Germinal center (tissue), 1 donor: Measurements from ENCODE around the gene TMEM207.
"Not testable (repeated sequence)": the region's sequence is repeated elsewhere in the genome, so short reads cannot be mapped to it uniquely, and the experiment has no call there.

Source experiments
- DNase-seq: peaks from one replicate; pipeline ENCODE4 v3.0.0; 2012; ENCODE audit warnings: mixed read lengths, low spot score

TMEM207 gene

DNA sequence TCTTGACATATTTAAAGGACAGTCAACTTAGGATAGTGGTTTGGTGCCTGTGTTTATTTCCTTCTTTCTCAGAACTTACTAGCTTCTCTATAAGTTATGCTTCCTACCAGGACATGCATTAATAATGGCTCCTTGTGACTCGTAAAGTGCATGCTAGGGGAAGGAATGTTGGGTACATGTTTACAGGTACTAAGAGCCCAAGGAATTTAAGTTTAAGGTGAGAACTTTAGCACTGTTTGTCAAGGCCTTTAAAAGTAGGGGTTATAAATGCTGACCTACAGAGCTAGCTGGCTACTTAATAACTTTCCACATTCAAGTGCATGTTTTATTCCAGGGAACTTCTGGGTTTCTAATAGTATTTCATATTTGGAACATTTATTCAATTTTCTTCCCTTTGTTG lies at the start of gene TMEM207:
Gene TMEM207, minus strand, starts transcription at position 101 of the 400 bp plus-strand sequence. Its CDS starts 92 bp downstream, at position 9.
- no peak for DNase-seq

DNA sequence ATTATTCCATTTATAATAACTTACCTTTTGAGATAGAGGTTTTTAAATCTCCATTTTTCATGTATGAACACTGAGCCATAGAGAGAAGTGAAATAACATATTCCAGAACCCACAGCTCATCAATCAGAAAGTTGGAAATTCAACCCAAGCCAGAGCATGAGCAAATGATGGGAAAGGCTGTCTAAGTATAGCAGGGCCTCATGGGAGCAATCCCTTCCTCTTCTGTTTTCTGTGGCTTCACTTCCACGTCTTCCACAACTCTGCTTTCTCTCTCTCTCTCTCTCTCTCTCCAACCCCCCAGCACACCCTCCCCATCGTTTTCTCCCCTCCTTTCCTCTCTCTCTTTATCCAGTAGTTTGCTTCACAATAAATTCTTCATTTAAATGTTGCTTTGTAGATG lies 49.4 kb upstream of the TMEM207 start:
- DNase-seq, result no peak

DNA sequence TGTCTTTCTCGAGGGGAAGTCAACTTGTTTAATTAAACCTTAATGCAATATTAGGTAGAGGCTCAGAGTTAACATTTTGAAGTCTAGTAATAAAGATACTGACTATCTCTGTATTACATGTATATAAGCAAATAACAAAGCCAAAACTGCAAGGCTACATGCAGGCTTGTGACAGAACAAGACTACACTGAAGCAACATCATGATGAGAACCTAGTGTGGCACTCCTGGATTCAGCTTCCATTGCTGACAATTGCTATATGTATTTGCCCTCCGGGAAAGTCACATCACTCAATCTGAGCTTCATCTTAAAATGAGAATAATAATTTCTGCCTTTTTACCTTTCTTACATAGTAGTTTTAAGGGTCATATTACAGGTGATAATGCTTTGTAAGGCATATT lies 48.6 kb upstream of the TMEM207 start:
- no peak for DNase-seq

DNA sequence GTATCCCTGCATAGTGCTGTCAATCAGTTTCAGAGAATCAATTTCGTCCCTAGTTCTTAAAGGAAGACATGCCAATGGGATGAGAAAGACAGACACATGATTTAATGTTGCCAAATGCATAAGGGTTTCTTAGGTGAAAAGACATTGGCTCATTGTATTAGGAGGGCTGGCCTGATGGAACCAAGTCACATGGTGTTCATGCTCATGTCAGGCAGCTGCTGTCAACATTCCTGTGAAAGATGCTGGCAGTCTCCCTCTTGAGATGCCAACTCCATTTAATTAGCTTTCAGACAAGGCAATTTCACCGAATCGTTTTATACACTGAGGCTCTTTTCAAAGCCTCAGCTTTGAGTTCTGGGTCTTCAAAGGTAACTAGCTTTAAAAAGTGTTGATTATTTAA lies 48.1 kb upstream of the TMEM207 start:
- DNase-seq, result no peak

DNA sequence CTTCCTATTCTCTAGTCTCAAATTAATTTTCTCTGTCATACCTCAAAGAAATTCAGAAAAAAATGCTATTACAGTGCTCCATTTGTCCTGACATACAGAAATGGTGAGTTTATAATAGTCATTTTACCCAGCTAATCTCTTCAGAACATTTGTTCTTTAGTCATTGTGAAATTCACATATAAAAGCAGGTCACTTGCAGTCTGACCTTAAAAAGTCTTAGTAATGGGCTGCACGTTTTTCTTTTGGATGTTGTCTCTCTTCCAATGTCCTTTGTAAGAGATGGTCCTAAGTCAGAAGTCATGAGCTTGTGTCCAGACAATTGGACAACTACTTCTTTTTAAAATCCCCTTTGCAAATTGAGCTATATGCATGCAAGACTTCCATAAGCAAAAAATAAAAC lies 47.2 kb upstream of the TMEM207 start:
- DNase-seq, result no peak

DNA sequence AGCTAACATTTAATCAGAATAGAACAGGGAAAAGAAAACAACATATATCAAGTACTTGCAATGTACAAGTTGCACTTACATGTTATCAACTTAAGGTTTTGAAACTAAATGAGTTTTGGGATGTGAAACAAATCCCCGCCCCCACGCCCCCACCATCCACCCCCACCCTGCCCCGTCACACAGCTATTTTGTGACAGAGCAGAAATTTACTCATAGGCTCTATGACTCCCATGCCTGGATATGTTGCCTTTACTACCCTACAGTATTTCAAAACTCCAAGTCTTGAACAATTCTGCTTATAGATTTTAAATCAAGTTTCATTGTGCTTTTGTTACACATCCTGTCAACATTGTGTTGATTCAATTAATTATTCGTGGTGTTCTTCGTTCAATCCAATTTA lies 46.1 kb upstream of the TMEM207 start:
- DNase-seq, result no peak

DNA sequence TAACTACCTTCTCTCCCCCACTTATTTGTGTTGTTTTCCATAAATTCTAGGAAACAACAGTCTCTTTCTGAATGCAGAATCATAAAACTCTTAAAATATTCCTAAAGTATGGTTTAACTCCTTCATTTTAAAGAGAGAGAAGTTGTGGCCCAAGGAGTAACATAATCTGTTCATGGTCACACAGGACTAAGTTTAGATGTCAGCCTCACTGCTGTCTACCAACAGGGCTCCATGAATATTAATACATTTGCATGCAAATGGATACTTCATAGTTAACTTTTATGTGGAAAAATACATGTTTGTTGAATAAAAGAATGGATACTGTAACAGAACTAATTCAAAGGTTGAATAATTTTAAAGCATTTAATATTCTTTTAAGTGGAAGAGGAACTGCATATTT lies 45.7 kb upstream of the TMEM207 start:
- no peak for DNase-seq

DNA sequence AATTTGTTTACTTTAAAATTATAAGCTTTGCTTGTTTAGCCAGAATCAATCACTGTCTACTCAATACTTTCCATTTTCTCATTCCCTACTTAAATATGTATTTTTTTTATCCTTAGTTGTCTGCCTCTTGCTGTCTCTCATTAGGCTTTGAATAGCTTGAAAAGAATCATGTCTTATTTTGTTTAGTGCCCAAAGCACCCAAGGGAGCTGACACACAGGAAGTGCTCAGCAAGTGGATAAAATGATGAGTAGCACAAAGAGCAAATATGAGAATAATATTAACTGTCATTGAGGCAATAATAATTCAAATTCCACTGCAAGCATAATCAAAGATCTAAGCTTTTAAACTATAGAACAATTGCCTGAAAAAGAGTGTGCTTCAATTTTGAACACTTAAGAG lies 45.2 kb upstream of the TMEM207 start:
- no peak for DNase-seq

DNA sequence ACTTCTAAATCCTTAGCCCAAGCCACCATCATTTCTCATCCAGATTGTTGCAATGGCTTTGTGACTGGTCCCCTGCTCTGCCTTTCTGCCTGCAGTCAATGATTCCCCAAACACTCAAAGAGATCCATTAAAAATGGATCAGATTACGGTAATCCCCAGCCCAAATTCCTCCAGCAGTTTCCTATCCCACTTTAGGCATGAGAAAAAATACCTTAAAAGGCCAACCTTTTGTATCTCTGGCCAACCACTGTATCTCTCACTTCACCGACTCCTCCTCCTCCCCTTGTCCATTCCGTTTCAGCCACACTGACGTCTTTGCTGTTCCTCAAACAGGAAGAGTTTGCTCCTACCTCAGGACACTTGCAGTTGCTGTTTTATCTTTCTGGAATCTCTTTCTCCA lies 43.3 kb upstream of the TMEM207 start:
- no peak for DNase-seq

DNA sequence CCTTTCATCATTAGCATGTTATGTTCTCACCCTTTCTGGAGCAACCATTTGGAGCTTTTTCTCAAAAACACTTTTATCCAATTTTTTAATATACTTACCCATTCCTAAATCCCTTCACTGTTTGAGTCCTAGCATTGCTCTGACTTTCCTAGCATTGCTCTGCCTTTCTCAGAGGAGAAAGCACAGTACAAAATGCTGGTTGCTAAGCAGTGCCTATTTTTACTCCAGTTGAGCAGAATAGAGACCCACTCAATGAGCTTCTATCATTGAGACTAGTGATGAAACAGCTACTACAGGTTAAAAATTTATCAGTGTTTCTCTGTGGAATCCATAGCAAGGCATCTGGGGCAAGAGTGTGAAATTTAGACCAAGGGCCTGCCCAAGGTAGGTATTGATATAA lies 42.4 kb upstream of the TMEM207 start:
- no peak for DNase-seq

DNA sequence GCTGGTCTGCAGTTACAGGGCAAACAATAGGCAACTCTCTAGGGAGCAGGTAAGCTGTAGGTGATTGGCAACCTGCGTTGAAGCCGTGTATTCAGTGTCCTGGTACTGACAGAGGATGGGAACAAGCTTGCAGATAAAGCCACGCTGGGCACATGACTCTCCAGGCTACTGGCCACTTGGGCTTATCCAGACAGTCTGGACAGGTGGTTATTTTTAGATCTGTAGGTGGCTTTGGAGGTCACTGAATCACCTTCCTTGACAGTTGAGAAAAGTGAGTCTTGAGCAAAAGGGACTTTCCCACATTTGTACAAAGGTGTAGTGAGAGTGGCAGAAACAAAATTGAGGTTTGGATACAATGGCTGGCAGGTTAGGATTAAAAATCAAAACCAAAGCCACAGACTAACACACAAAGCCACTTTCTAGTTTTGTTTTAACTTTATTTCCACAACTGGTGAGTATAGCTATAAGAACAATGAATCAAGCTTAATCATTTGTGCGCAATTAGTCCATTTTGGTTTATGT lies 41.9 kb upstream of the TMEM207 start:
- no peak for DNase-seq

DNA sequence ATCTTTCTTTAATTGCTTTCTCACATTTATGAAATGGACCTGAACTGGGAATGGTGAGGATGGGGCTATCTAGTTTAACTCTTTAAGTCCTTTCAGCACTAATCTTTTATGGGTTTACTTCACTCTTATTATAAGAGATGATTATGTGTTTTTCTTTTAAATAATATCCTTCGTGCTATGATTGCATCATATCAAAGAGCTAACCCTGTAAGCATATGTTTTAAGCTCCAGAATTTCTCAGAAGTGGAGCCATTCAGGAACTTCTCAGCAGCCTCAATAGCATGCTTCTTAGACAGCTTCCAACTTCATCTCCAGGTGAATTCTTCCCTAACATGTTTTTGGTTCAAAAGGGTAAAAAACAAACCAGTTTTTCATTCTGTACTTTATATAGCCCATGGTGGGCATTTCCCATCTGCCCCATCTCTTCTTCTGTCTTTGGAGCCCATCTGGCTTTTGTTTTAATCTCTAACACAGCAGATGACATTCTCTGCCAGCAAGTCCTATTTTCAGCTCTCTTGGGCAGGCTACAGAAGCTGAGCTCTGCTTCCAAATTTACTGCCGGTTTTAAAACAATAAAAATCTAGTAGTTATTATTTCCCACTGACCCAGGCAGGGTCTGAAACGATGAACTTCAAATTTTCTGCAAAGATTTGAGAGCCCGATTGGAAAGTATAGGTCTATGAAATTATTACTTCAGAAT lies 37.4 kb upstream of the TMEM207 start:
- no peak for DNase-seq

DNA sequence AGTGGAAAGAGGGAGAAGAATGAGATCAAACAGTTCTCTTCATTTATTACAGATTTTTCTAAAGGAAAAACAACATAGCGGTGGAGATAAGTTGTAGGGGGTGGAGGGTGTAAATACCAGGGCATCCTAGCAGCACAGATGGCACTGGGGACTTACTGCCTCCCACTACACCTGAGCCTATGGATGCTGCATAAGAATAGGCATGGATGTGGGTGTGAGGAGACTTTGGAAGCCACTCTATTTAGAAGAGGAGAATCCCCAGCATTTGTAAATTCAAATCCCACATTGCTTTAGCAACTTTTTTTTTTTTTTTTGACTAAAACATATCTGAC lies 36.8 kb upstream of the TMEM207 start:
- no peak for DNase-seq

DNA sequence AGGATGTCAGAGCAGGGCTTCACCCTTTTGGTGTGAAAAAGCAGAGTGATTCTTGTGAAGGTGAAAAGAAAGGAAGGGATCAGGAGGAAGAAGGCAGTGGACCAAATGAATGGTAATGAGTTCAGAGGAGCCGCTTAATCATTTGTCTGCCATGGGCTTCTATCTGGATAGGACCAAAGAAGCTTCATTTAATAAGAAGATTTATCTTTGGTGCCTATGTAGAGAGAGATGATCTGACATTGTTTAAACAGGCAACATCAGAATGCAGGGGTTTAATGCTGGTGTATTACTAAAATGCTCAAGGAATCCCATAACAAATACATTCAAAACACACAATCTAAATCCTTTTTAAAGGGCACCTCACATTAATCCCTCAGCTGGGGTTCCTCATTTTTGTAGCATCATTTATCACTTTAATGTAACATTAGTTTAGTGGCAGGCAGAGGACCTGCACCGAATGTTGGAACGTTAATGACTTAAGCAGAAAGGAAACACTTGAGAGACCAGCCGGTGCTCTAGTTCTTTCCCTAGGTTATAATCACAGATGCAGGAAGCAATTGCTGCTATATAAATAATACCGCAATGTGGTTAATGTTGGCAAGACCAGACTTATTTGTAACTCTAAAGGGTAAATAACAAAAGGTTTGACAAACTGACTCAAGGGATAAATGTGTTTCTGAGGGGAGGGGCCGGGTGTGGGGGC lies 36.3 kb upstream of the TMEM207 start:
- DNase-seq, result no peak

DNA sequence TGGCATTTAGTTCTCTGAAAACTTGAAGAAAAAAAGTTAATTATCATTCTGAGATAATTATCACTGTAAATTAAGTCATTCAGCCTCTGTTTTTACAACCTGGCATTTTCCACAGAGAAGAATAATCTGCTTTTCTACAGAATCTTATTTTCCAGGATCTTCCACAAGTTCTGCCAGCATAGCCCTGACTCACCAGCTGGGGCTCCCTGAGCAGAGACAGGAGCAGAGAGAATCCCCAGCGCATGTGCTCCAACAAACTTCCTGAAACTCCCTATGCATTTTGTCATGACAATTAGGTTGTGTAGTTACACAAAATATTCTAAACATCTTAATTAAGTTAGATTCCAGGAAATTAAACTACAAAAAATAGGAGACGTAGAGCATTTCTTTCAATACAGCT lies 32.1 kb upstream of the TMEM207 start:
- no peak for DNase-seq

DNA sequence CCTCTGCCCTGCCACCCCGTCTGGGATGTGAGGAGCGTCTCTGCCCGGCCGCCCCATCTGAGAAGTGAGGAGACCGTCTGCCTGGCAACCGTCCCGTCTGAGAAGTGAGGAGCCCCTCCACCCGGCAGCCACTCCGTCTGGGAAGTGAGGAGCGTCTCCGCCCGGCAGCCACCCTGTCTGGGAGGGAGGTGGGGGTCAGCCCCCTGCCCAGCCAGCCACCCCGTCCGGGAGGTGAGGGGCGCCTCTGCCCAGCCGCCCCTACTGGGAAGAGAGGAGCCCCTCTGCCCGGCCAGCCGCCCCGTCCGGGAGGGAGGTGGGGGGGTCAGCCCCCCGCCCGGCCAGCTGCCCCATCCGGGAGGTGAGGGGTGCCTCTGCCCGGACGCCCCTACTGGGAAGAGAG lies 23.6 kb upstream of the TMEM207 start:
- DNase-seq, result not testable (repeated sequence)

DNA sequence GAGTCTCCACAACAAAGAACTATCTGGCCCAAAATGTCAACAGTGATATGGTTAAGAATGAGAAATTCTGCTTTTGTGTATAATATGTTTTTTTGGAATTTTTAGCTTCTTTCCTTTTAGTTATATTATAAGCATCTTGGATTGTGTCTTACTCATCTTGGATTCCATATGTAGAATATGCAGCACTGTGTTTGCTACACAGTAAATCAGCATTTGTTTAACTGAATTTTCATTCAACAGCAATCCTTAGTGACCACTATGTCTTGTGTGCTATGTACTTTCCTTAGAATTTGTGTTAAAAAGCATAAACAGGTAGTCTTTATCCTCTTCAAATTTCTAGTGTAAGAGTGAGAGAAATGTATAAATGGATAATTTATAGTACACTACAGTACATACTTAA lies 18.2 kb upstream of the TMEM207 start:
- DNase-seq, result no peak

DNA sequence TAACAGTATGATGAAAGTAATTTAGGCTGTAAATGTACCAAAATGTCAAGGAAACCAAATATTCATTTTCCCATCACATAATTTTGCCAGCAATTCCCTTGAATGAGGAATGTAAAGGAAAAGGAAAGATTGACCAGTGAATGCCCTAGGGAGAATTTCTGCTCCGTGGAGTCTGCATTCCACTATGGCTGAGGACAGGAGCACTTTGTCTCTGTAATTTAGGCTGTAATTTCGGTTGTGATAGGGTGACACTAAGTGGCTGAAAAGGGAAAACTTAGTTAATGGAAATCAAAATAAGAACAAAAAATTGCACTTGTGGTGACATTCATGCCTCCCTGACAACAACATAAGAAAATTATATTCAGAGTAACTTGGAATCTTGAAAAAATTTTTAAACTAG lies 8.3 kb upstream of the TMEM207 start:
- no peak for DNase-seq

DNA sequence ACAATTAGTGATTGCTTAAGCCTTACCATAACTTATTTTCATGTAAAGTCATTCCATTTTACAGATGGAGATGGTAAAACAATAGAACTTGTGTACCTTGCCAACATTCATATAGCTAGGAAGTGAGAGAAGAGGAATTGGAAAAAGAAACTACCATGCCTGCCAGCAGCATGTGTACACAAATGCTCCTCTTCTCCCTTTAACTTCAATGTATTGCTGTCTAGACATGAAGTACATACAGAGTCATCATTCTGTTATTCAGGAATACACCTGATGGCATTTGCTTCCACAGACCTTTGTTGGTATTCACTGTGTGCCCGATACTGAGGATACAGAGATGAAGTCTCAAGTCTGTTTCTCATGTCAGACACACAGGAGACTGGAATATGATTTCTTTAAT lies 7.1 kb upstream of the TMEM207 start:
- DNase-seq, result no peak

DNA sequence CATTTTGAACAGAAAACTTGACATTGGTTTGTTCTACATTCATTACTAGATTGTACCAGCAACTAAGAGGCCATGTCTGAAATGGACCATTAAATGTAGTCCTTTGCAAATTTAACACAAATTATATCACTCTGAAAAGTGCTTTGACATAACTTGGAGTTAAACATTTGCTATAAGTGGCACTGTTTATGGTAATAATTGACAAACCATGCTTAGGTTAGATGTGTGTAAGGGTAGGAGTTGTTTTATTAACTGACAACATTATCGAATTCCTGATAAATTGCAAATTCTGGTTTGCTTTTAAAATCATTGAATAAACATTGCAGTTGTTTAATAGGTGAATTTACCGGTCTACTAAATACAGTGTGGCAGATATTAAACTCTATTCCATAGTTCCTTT lies 6.1 kb upstream of the TMEM207 start:
- no peak for DNase-seq

DNA sequence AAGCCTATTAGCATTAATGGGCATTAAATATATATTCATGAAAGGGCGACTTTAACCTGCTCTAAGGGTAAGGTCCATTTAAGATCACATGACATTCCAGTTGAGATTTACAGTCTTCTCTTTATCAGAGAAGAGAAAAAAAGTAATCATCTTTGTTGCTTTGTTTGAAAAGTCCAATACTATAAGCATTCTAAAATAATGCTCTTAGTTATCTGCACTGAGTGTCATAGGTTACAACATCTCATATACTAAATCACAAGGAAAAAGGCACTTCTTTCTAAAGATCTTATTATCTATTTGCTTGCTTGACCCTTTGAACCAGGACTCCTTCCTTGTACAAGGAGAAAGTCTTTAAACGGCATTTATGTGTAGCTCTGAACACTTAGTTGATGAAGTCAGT lies 1.4 kb downstream of the TMEM207 start:
- DNase-seq, result no peak

DNA sequence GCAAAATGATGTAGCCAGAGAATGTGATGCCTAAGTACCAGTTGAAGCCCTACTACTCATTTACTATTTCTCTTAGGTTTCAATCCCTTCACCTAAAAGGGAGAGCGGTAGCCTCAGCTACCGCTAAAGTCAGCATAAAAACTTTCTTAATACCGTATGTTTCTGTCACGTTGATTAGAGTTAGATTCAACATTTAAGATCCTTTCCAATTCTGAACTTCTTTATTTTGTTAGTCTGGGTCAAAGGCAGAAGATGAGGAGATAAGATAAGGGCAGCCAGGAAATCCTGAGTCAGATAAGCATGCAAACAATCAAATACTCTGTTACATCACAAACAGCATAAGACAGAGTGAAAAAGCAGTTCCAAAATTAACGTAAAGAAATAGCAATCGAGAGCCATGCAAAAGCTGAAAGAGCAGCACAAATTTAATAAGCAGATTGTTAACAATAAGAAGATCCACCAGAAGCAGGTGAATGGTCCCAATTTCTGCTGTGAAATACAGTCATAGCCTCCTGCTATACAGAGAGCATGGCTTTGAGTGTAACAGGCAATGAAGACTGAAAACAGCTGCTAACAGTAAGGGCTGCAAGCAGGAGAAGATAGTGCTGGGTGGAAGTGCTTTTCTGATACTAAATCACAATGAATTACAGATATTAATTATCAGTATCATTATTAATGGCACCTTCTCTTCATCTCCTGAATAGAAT lies 3.0 kb downstream of the TMEM207 start:
- no peak for DNase-seq

DNA sequence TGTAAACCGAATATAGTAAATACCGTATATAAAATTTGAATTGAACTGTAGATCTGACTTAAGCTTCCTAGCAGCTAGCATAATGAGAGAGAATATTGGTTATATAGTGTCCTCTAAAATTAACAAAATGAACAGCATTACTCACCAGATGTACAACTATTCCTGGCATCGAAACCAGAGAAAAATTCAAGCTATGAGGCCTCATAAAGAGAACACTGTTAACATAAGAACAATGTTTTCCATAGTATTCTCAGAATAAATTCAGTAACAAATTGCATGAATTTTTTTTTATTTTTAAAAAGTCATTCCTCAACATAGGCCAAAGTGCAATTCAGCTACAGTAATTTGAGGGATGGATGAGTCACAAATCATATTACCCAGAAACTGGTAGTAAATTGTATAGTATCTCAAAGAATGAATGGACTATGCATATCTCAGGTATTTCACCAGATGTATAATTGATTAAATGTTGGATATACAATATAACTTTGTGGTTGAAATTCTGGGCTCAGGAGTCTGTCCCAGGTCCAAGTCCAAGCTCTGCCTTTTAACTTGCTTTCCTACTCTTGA lies 5.0 kb downstream of the TMEM207 start:
- DNase-seq, result no peak
